COR-L47 (cell line): ENCODE measurements around the gene EIF4EBP3.

Experiments
- DNase-seq: peaks from one replicate; lab custom pipeline; 2025; lab: John Stamatoyannopoulos, UW

EIF4EBP3 gene

DNA sequence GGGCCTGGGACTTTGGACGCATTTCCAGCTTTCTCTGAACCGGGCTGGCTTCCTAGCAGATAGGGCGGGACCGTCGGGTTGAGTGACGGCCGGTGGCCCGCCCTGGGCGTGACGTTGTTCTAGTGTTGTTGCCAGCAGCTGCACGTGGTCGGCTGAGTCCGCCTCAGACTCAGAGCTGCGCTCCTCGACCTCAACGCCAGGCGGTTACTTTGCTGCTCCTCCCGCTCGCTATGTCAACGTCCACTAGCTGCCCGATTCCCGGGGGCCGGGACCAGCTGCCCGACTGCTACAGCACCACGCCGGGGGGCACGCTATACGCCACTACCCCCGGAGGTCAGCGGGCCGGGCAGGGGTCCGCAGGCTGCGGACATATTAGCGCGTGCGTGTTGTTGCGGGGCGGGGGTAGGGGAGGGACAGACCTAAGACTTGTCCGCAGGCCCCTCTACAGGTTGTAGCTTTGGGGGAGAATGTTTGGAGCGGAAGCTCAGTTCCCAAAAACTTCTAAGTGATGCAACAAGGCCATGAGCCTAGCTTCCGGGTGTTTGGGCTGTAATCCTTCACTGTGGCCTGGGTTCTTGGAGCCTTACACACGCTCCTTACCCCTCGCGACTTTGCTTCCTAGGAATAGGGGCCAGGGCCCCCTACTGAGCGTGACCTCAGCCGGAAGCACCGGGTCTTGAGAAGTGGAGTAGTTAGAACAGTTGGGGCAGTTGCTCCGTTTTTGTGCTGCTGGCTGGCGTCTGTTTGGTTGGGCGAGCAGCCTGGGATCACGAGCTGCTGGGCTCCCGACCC lies at the start of gene EIF4EBP3:
Gene EIF4EBP3, plus strand, starts transcription at position 155 of the 792 bp plus-strand sequence. Its CDS starts 76 bp downstream, at position 231.
- DNase-seq: peak; percentile 90

DNA sequence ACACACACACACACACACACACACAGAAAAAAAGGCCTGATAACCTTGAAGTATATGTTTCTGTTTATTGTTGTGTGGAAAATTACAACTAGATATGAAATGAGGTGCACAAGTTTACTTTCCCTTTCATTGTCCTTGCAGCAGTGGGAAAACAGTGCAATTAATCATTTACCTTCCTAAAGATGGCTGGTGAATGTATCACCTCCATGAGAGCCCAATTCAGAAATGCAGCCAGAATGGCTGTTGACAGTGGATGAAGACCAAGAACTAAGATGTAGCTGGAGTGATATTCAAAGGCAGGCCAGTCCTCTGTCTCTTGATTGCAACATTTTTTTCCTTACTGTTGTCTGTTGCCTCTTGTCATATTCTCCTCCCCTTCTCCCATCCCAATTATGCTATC lies 49.6 kb upstream of the EIF4EBP3 start:
- DNase-seq: no peak

DNA sequence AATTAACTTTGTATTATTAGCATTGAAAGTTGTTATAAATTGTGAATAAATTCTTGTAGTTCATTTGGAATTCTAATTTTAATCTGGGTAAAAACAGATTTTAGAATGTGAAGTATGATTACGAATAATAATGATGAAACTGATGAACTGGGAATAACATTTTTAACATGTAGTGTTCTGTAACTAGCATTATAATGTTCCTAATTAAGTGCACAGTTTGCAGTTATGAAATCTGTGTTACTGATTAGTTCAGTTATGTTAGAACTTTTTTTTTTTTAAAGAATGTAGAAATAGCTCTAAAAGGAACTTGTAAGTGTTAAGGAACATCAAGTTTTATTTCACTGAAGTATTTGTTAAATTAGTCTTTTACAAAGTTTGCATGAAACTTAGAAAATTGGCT lies 48.9 kb upstream of the EIF4EBP3 start:
- DNase-seq: no peak

DNA sequence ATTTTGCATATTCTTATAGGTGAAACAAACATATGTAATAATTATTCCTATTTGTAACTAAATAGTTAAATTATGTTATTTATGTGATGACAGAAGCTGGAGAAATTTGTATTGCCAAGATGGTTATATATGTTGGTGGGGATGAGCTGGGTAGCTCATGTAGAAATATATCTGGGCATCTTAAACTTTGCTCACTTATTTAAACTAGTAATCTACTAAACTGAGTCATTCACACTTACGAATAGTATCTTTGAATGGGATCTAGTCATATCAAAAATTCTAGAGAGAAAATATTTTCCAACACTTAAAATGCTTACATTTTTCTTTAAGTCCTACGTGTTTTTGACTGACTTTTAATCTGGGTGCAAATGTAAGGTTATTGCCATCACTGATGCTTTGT lies 44.6 kb upstream of the EIF4EBP3 start:
- DNase-seq: no peak

DNA sequence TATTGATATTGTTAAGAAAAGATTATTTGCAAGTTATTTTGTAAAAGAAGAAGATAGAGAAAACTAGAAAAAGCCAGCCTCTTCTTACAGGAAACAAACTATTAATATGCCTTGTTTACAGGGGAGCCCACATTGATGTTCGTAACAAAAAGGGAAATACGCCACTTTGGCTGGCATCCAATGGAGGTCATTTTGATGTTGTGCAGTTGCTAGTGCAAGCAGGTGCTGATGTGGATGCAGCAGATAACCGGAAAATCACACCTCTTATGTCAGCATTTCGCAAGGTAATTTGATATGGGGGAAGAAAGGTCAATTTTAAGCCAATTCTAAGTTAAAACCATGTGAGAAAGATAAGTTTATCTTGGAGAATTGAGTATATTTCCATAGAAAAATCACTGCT lies 37.6 kb upstream of the EIF4EBP3 start:
- peak; percentile 8 for DNase-seq

DNA sequence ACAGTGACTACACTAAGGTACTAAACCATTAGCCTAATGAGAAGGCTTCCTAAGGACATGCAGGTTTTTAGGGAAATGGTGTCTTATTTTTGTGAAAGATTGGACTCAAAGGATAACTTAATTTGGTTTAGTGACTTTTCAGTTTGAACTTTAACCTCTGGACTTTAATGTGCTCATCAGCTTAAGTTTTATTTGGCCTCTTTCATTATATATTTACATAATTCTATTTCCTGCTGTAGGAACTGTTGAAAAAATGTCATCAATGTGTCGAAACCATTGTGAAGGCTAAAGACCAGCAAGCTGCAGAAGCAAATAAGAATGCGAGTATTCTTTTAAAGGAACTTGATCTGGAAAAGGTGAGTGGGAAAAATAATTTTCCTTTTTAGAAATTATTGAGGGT lies 34.3 kb upstream of the EIF4EBP3 start:
- no peak for DNase-seq

DNA sequence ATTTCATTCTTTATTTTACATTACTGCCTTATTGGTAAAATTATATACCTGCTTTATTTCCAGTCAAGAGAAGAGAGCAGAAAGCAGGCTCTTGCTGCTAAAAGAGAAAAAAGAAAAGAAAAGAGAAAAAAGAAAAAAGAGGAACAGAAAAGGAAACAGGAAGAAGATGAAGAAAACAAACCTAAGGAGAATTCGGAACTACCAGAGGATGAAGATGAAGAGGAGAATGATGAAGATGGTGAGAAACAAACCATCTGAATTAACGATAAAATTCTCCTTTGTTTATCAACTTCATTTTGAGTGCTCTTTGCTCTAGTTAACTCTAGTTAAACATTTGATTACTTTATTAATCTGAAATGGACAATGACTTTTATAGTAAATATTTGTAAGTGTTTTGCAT lies 23.5 kb upstream of the EIF4EBP3 start:
- no peak for DNase-seq

DNA sequence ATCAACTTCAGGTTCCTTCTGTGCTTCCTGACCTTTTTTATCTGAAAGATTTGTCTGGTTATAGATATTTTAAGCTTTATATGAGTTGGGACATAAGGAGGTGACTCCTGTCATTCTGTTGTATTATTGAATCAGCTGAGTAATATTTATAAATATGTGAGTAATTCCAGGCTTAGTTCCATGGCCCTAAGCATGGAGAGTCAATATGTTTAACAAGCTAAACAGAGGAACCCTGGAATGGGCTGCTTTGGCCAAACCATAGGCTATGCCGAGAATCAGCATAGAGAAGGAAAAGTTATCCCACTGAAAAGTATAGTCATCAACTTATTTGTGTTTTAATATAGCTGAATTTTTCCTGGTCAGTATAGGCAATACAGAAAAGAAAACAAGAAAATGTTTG lies 7.2 kb upstream of the EIF4EBP3 start:
- no peak for DNase-seq

DNA sequence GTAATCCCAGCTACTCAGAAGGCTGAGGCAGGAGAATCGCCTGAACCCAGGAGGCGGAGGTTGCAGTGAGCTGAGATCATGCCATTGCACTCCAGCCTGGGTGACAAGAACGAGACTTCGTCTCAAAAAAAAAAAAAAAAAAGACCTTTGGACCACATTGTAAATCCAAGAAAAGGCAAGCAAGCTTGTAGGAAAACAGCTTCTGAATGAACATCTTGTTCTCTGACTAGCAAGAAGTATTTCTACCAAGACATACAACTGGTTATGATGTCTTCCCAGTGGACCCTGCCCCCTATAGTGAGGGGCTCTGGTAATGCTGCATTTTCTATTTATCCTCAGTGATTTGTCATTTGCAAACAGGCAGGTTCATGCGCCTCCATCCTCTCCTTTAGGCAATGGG lies 4.5 kb upstream of the EIF4EBP3 start:
- no peak for DNase-seq

DNA sequence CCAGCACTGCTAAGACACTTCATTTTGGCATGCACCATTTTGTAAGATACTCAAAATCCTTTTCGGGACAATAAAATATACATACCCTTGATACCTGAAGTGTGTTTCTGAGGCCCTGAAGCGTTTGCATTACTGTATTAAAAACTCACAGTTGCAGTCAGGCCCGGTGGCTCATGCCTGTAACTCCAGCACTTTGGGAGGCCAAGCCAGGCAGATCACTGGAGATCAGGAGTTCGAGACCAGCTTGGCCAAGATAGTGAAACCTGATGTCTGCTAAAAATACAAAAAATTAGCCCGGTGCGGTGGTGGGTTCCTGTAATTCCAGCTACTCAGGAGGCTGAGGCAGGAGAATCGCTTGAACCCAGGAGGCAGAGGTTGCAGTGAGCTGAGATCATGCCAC lies 2.5 kb upstream of the EIF4EBP3 start:
- DNase-seq: no peak

DNA sequence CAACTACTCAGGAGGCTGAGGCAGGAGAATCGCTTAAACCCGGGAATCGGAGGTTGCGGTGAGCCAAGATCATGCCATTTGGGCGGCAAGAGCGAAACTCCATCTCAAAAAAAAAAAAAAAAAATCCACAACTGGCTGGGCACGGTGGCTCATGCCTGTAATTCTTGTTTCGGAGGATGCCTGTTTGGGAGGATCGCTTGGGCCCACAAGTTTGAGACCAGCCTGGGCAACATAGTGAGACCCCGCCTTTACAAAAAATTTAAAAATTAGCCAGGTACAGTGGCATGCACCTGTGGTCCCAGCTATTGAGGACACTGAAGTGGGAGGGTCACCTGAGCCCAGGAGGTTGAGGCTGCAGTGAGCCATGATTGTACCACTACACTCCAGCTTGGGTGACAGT lies 1.9 kb upstream of the EIF4EBP3 start:
- DNase-seq: no peak

DNA sequence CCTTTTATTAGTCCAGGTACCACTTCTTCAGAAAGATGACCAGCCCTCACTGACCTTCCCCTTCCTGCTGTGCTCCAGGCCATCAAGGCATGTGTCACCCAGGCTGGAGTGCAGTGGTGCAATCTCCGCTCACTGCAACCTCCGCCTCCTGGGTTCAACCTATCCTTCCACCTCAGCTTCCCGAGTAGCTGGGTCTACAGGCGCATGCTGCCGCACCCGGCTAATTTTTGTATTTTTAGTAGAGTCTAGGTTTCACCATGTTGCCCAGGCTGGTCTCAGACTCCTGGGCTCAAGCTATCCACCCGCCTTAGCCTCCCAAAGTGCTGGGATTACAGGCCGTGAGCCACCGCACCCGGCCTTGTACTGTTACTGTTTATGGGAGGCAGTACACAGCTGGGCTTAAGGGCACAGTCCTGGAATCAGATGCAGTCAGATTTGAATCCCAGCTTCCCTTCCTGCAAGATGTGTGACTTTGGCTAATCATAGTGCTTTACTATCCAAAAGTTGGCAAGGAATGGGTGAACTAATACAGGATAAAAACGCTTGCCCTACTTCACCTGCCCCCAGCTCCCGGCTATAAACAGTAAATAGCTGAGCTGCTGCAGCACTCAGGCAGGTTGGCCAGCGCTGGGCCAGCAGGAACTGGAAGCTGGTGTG lies 483 bp upstream of the EIF4EBP3 start:
- DNase-seq: no peak

DNA sequence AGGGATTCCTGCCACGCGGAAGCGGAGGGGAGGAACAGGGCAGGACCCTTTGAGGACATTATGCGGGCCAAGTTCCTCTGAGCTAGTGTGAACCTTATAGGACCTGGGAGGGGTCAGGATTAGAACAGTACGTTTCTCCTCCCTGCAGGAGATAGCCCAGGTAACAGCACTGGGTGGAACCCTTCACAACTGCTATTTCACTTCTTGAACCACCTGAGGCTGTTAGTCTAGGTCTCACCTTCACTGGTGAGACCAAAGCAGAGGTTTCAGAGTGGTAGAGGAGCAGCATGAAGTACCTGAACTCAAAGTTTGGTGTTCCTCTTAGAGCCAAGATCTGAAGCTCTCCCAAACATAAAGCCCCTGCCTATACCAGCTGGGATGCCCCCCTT lies 832 bp downstream of the EIF4EBP3 start:
- no peak for DNase-seq

DNA sequence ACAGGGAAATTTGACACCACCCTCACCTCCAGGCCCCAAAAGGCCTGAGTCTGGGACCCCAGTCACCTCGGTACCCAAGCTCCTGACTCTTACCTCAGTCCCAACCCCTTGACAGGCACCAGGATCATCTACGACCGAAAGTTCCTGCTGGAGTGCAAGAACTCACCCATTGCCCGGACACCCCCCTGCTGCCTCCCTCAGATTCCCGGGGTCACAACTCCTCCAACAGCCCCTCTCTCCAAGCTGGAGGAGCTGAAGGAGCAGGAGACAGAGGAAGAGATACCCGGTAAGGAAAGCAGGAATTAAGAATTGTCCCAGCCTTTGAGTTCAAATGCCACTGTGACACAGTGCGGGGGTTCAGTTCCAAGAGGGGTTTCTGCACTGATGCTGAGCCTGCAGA lies 1.3 kb downstream of the EIF4EBP3 start:
- no peak for DNase-seq

DNA sequence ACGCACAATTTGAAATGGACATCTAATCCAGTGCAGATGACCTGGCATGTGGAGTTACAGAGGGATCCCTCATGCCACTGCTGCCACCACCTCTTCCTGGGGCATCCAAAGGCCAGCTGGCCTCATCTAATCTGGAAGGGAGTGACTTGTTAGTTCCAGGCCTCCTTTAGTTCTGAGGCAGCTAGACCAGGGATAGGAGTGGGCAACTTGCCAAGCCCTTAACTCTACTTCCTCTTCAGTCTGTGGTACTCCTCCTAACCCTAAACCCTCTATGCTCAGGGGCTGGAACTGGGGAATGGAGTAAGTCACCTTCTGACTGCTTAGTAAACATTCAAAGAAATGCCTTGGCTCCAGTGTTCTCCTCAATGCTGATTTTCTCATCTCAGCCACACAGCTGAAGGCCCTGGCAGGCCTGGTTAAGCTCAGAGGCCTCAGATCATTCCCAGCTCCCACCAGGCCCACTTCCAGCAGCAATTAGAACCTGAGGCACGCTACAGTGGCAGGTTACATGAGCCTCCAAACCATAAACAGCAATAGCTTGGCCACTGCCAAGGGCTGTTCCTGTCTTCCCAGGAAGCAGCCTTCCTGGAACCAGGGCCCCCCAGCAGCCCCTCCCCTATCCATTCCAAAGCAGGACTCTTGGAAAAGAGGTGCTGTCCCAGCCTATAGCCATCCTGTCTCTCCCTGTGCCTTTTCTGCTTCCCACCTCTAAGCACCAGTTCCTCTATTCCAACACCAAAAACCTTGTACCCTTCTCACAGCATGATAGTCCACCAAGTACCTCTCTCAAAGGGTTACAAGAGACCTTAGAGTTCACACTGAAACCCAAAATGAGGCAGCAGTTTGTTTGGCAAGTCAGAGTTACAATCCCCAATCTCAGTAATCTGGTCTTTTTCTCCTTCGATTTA lies 2.0 kb downstream of the EIF4EBP3 start:
- DNase-seq: no peak

DNA sequence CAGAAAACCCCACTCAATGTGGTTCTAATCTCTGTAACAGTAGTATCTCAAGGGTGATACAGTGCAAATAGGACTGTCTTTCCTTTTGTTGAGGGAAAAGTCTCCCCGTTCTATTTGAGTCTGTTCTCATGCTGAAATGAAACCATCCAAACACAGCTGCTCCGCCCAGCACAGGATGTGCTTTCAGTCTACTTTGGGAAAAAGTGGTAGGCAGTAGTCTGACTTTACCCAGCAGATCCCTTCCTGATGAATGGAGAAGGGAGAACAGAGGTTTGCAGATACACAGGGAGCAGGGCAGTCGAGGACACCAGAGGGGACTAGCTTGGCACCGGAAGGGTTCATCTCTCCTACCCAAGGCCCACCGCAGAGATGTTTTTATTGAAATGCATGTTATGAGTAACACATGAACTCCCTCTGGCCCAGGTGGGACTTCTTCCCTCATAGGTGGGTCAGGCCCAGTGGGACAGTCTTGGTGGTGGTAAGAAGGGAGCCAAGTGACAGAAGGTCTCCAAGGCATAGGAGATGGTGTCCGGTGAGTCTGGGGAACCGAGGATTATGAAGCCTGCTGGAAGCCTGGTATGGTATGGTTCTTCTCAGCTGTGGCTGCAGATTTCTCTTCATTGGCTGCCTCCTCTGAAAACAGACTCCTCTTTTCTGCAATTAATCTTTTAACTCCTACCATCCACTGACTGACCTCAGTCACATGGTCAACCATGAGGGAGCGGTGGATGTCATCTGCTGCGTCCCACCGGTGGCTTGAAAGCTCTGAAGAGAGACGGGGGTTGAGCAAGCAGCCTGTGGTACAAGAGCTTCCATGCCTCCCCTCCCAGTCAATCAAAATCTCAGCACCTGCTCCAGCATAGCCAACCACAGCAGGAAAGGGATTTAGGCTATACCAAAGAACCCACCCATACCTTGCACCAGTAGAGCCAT lies 3.0 kb downstream of the EIF4EBP3 start:
- DNase-seq: no peak

DNA sequence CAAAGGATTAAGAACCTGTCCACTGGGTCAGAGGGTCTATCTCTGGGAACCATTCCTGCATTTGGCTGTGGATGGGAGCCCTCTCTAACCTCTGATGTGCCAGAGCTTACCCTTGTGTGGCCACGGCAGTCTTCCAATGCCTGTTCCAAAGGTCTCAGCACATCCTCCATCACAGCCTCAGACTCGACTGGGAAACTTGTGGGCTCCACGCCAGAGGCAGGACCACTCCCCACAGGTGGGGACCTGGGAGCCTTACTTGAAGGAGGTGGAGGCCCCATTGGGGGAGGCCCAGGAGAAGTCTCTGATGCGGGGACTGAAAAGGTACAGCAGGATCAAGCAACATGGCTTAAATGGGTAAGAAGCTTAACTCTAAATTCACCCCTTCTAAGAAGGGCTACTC lies 4.4 kb downstream of the EIF4EBP3 start:
- DNase-seq: no peak

DNA sequence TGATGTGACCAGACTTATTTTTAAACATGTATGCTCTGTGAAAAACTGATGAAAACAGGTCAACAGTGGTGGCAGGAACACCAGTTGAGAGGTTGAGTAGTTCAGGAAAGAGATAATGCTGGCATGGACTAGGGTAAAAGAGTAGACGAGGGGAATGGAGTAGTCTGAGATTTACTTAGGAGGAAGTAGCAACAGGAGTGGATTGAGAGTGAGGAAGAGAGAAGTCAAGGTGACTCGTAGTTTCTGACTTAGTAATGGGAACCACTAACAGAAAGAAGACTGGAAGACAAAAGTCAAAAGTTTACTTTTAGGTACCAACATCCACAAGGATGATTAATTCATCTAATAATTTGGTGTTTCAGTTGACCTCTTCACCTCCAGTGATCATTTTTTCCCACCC lies 6.2 kb downstream of the EIF4EBP3 start:
- DNase-seq: no peak

DNA sequence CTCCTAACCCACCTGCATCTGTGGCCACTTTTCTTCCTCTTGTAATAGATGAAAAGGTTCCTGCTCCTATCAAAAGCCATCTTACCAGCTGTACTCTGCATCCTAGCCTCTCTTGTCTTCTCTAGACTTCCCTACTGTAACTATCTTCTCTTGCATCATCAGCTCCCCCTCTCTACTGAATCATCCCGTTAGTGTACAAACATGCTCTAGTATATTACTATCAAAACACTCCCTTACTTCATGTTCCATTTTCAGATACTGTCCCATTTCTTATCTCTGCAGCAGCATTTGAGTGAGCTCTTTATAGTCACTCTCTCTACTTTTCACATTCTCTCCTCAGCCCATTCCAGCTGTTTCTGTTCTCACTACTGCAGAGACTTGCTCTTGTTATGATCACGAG lies 7.0 kb downstream of the EIF4EBP3 start:
- DNase-seq: no peak

DNA sequence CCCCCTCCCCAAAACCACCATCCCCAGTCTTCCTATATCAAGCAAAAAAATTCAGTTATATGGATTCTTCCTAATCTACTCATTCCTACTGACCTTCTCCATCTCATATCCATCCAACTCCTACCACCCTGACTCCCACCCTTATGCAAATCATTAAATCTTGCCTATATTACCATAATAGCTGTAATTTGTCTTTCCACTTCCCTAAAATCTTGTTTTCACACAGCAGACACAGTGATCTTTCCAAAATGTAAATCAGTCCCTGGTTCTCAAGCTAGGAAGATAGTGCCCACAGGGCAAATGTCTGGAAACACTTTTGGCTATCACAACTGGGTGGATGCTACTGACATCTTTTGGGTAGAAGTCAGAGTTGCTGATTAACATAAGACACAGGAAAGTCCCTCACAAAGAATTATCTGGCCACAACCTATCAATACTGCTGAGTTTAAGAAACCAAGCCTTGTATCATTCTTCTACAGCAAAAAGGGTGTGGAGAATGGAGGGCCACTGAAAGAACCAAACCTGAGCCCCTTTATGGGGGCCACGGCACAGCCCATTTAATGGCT lies 8.4 kb downstream of the EIF4EBP3 start:
- DNase-seq: no peak

DNA sequence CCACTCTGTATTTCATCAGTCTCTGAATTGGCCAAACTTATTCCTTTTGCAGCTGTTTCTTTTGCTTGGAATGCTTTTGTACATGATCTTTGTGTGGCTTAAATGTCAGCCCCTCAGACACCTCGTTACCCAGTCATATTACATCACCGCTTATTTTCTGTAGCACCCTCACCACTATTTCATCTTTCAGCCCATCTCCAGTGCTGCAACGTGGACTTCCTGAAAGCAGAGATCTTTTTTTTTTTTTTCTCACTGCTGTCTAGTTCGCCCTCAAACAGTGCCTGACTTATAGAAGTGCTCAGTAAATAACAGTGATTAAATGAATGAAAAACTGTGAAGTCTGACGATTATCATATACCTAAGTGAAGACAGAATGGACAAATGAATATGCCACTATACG lies 9.0 kb downstream of the EIF4EBP3 start:
- no peak for DNase-seq
